GM12891 (cell line): Measurements from ENCODE around the gene NPAS4.

ENCODE experiments used
- POLR2A ChIP-seq: IDR thresholded peaks from 2 replicates; pipeline ENCODE4 v1.6.1; 2011; ENCODE audit warnings: low read depth, low read length, control low read depth
- POLR2AphosphoS5 ChIP-seq: IDR thresholded peaks from 2 replicates; pipeline ENCODE4 v1.6.1; 2011; ENCODE audit warnings: low read depth, low read length, control low read depth
- SPI1 ChIP-seq: IDR thresholded peaks from 2 replicates; pipeline ENCODE4 v1.6.1; 2011; ENCODE audit warnings: low read depth, low read length, control low read depth
- TAF1 ChIP-seq: IDR thresholded peaks from 2 replicates; pipeline ENCODE4 v1.6.1; 2011; ENCODE audit warnings: low read depth, low read length, control low read depth

DNA sequence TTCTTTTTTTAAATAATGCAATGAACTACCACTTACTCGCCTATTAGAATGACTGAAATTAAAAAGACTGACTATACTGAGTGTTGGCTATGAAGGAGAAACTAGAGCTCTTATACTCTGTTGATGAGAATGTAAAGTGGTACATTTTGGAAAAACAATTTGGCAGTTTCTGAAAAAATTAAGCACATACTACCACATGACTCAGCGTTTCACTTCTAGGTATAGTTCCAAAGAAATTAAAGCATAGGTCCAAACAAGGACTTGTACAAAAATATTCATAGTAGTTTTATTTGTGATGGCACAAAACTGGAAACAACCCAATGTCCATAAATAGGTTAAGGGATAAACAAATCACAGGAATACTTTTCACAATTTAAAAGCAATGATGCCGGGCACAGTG lies 26.9 kb upstream of the NPAS4 start:
- no peak for TF ChIP-seq POLR2A
- TF ChIP-seq POLR2AphosphoS5, result no peak
- TF ChIP-seq SPI1, result no peak
- no peak for TF ChIP-seq TAF1
